GM12878 (cell line): Measurements from ENCODE around the gene SASH1. TPM values are rescaled to one million over a fixed set of nuclear protein-coding genes. Genes with fewer than 3 reads are reported as not detected.

Experiments used
- ATAC-seq: fragments of 200-7000 bp; cut with Tn5 transposase; 3 replicates; pipeline ENCODE4 v1.9.1; 2020; ENCODE audit warnings: mild to moderate bottlenecking, moderate library complexity
- BruUV-seq: library from RNA; stranded (reverse); fragments of 400-500 nt; replicated peaks from 2 replicates; lab custom pipeline; 2021; lab: Mats Ljungman, UMichigan
- CTCF ChIA-PET: fragments of 300-600 bp; sonication (Branson Sonifier 250); formaldehyde crosslinking; extraction: SDS; loops from one replicate; lab custom pipeline; 2021; ENCODE audit warnings: inconsistent platforms; lab: Yijun Ruan, JAX
- POLR2A ChIA-PET: fragments of 350-600 bp; formaldehyde crosslinking; extraction: SDS; loops from one replicate; lab custom pipeline; 2021; ENCODE audit warnings: inconsistent platforms; lab: Charles Lee
- RAD21 ChIA-PET: fragments of 300-600 bp; sonication (Branson Sonifier 250); formaldehyde crosslinking; loops from one replicate; lab custom pipeline; 2023; ENCODE audit warnings: antibody characterized with exemption; ENCODE audit not compliant: unreplicated experiment; lab: Charles Lee
- SMC1A ChIA-PET: fragments of 300-600 bp; sonication (Branson Sonifier 250); formaldehyde crosslinking; loops from one replicate; lab custom pipeline; 2023; ENCODE audit not compliant: unreplicated experiment, uncharacterized antibody; lab: Charles Lee
- DNase-seq: peaks from one replicate; pipeline ENCODE4 v3.0.0-alpha.2; 2011; ENCODE audit warnings: low read depth, low spot score
- FAIRE-seq: peaks from 3 replicates; lab custom pipeline; 2011; peaks lifted over from hg19 to GRCh38; lab: Jason Lieb, UNC
- H2AFZ ChIP-seq: 2 replicates; pipeline ENCODE4 v1.6.0; 2011; ENCODE audit warnings: low read depth, low read length, control low read depth; ENCODE audit not compliant: control insufficient read depth
- H3K27ac ChIP-seq: 2 replicates; pipeline ENCODE4 v1.5.1; 2011; ENCODE audit warnings: control low read depth; ENCODE audit not compliant: control insufficient read depth, insufficient read depth
- H3K27me3 ChIP-seq, 2 experiments: replicated peaks in 1 of 2; 2 replicates each; pipeline versions ENCODE4 v1.6.0 to v1.6.1; 2011; ENCODE audit warnings: low read length in 1 of 2; ENCODE audit not compliant: control insufficient read depth in 2 of 2, insufficient read depth in 2 of 2
- H3K36me3 ChIP-seq, 2 experiments: 2 replicates each; pipeline ENCODE4 v1.5.1; 2011; ENCODE audit warnings: low read length in 1 of 2; ENCODE audit not compliant: control insufficient read depth in 2 of 2, insufficient read depth in 2 of 2
- H3K4me1 ChIP-seq: 2 replicates; pipeline ENCODE4 v1.6.1; 2011; ENCODE audit warnings: mild to moderate bottlenecking, low read length, moderate library complexity, mixed read lengths; ENCODE audit not compliant: control insufficient read depth, insufficient read depth
- H3K4me2 ChIP-seq: 2 replicates; pipeline ENCODE4 v1.6.0; 2011; ENCODE audit warnings: control low read depth; ENCODE audit not compliant: control insufficient read depth, insufficient read depth
- H3K4me3 ChIP-seq: fragments of 200-600 bp; sonication (generic); 2 replicates; pipeline ENCODE4 v1.5.1; 2016
- H3K79me2 ChIP-seq: 2 replicates; pipeline ENCODE4 v1.6.0; 2011; ENCODE audit warnings: low read length; ENCODE audit not compliant: control insufficient read depth, insufficient read depth
- H3K9ac ChIP-seq: 2 replicates; pipeline ENCODE4 v1.8.0; 2011; ENCODE audit warnings: low read length, control low read depth, mixed read lengths; ENCODE audit not compliant: control insufficient read depth, insufficient read depth
- H3K9me3 ChIP-seq: replicated peaks from 3 replicates; pipeline ENCODE4 v1.5.1; 2011; ENCODE audit warnings: mild to moderate bottlenecking, low read length; ENCODE audit not compliant: control insufficient read depth, insufficient read depth
- H4K20me1 ChIP-seq: 2 replicates; pipeline ENCODE4 v1.6.0; 2011; ENCODE audit not compliant: control insufficient read depth, insufficient read depth
- CEBPZ ChIP-seq: fragments of 150-350 bp; IDR thresholded peaks from 2 replicates; pipeline ENCODE4 v1.6.1; 2016; ENCODE audit warnings: low read depth, low read length
- GABPA ChIP-seq: IDR thresholded peaks from 2 replicates; pipeline ENCODE4 v1.6.1; 2014; ENCODE audit warnings: antibody characterized with exemption, low read depth, mild to moderate bottlenecking, inconsistent platforms
- MYC ChIP-seq: IDR thresholded peaks from 2 replicates; pipeline ENCODE4 v1.6.1; 2011; ENCODE audit warnings: mild to moderate bottlenecking, low read length, moderate library complexity, inconsistent platforms; ENCODE audit not compliant: insufficient read depth, insufficient replicate concordance, insufficient read length, severe bottlenecking
- NFXL1 ChIP-seq: fragments of 450-650 bp; IDR thresholded peaks from 2 replicates; pipeline ENCODE4 v1.6.1; 2017; ENCODE audit warnings: antibody characterized with exemption, mild to moderate bottlenecking, borderline replicate concordance
- ZBED1 ChIP-seq: IDR thresholded peaks from 2 replicates; pipeline ENCODE4 v1.6.1; 2016; ENCODE audit warnings: borderline replicate concordance
- ZZZ3 ChIP-seq: IDR thresholded peaks from 2 replicates; pipeline ENCODE4 v1.6.1; 2011; ENCODE audit warnings: low read depth; ENCODE audit not compliant: control insufficient read depth, insufficient read length
- WGBS: methylation state at CpG from one replicate; pipeline ENCODE4 v1.1.6; 2016; ENCODE audit warnings: low lambda C conversion rate; ENCODE audit not compliant: insufficient replicate concordance, insufficient coverage; ENCODE audit errors: missing lambda C conversion rate; 5-methylcytosine and 5-hydroxymethylcytosine counted together
- in situ Hi-C: fragments of 300-500 bp; cut with MboI; formaldehyde crosslinking; loops from 9 replicates; pipeline ENCODE4 v1.14.3; 2018; ENCODE audit warnings: mixed read lengths
- intact Hi-C: fragments of 100-400 bp; cut with micrococcal nuclease; formaldehyde crosslinking; loops from one replicate; pipeline ENCODE4 v1.14.2; 2022; ENCODE audit not compliant: unreplicated experiment
- polyA plus RNA-seq, 11 experiments: library from polyadenylated mRNA; depleted of rRNA in 4 of 11; unstranded in 6 of 11; stranded (reverse) in 5 of 11; fragments of >200 nt; fragmentation: Nextera tagmentation in 4 of 11; fragmentation: Illumina TruSeq in 1 of 11; extraction: Ambion mirVana in 4 of 11; extraction: Trizol in 1 of 11; gene quantifications; 1 replicate in 1 of 11; 2 replicates in 10 of 11; pipeline versions ENCODE4 v1.2.1 to v1.2.3, GENCODE V29; 2011 to 2016; ENCODE audit warnings: inconsistent platforms in 2 of 11, missing spikeins in 2 of 11, low read depth in 1 of 11
- total RNA-seq, 4 experiments: library from RNA; depleted of rRNA in 3 of 4; stranded (reverse); fragments of >200 nt in 3 of 4; fragmentation: Illumina TruSeq in 1 of 4; extraction: Trizol in 1 of 4; gene quantifications; 2 replicates each; pipeline versions ENCODE4 v1.2.1 to v1.2.3, GENCODE V29; 2013 to 2021

SASH1 gene
- total and polyA plus RNA-seq, 10 of the 15 experiments (the other 5 are each of a cell fraction or from before 2014, with no cell fraction given) = 0.01 to 0.73 (median 0.14) TPM; not detected in 4

- no peaks in the 10 kb centered on the region; the same call in 2 of the 3 replicates for H3K9me3 ChIP-seq
- H2AFZ ChIP-seq = no peak overlapping the region
- intact Hi-C loops (no loop called here), in situ Hi-C loops (no loop called here)
- no TSS peak for BruUV-seq
- H4K20me1 ChIP-seq = no peaks in the 10 kb centered on the region
- no peak overlapping the region for H3K9ac ChIP-seq
- H3K36me3 ChIP-seq = no peaks in the 10 kb centered on the region
- ChIA-PET SMC1A (interaction anchor here (1.2 kb wide), 1 partner anchor 12 kb away, joined by 4 read pairs; no protein-coding TSS in a partner anchor), RAD21 (no interaction called here), POLR2A (no interaction called here), CTCF (no interaction called here)
- FAIRE-seq = no peak
- no peak overlapping the region for H3K4me2 ChIP-seq
- no peak overlapping the region for H3K4me3 ChIP-seq
- H3K4me1 ChIP-seq = no peaks in the 10 kb centered on the region; the same call in 1 of the 2 replicates
- TF ChIP-seq ZBED1 (no peak), NFXL1 (no peak), GABPA (no peak), MYC (no peak), ZZZ3 (no peak), CEBPZ (no peak)
- H3K79me2 ChIP-seq = no peaks in the 10 kb centered on the region
- no peak overlapping the region for H3K27ac ChIP-seq
- H3K27me3 ChIP-seq = peaks cover 0 to 4% of the 10 kb centered on the region in 2 experiments; a peak in 1 of 4 replicates
- no peak for DNase-seq
- WGBS = 62% methylated on average over 8 of the region's 8 CpGs
- ATAC-seq = no peak
These were observed 222.8 kb downstream of the SASH1 start for GRCh38 chr6:148565321-148565926.
